SHP77 treated with DMSO at 0.1 percent for 48 hours (cell line): ENCODE results near the gene PROSER2.

Source experiments
- DNase-seq: peaks from one replicate; lab custom pipeline; 2025; lab: John Stamatoyannopoulos, UW

The PROSER2 gene

DNA sequence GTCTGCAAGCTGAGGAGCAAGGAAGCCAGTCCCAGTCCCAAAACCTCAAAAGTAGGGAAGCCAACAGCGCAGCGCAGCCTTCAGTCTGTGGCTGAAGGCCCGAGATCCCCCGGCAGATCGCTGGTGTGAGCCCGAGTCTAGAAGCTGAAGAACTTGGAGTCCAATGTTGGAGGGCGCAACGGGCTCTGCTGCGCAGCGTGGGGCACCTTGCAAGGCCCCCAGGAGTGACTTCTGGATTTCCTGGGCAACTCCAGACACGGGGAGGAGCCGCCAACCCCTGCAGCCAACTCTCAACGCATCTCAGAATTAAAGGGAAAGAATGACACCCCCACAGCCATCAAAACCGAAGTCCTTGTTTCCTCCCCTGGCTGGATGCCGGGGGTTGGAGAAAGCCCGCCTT, 18.8 kb upstream of the PROSER2 start:
- DNase-seq = no peak

DNA sequence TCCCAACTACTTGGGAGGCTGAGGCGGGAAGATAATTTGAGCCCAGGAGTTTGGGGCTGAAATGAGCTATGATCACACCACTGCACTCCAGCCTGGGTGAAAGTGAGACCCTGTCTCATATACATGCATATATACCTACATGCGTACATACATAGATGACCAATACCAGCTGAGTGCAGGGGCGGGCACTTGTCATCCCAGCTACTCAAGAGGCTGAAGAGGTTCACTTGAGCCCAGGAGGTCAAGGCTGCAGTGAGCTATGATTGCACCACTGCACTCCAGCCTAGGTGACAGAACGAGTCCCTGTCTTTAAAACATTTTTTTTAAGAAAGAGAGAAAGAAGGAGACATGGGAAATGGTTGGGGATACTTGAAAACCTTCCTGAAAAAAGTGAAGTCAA, 17.4 kb upstream of the PROSER2 start:
- no peak for DNase-seq

GRCh38 chr10:11806706-11807105, 16.4 kb upstream of the PROSER2 start:
- no peak for DNase-seq

GRCh38 chr10:11808808-11809207, 14.3 kb upstream of the PROSER2 start:
- DNase-seq = no peak

- peak; percentile 17 for DNase-seq
Measured at GRCh38 chr10:11810313-11810766, 12.8 kb upstream of the PROSER2 start.

- no peak for DNase-seq
Measured at GRCh38 chr10:11810973-11811372, 12.2 kb upstream of the PROSER2 start.

- no peak for DNase-seq
Measured at GRCh38 chr10:11813177-11813576, 10.0 kb upstream of the PROSER2 start.

- DNase-seq = no peak
Measured at GRCh38 chr10:11813855-11814567, 9.1 kb upstream of the PROSER2 start.

DNA sequence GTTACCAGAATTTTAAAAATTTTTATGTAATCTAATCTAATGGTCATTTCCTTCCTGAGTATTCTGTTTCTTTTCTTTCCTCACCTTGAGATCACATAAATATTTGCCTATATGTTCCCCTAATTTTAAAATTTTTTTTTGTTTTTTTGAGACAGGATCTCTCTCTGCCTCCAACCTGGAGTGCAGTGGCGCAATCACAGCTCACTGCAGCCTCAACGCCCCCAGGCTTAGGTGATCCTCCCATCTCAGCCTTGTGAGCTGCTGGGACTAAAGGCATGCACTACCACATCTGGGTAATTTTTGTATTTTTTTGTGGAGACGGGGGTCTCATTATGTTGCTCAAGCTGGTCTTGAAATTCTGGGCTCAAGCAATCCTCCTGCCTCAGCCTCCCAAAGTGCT, 4.1 kb upstream of the PROSER2 start:
- no peak for DNase-seq

DNA sequence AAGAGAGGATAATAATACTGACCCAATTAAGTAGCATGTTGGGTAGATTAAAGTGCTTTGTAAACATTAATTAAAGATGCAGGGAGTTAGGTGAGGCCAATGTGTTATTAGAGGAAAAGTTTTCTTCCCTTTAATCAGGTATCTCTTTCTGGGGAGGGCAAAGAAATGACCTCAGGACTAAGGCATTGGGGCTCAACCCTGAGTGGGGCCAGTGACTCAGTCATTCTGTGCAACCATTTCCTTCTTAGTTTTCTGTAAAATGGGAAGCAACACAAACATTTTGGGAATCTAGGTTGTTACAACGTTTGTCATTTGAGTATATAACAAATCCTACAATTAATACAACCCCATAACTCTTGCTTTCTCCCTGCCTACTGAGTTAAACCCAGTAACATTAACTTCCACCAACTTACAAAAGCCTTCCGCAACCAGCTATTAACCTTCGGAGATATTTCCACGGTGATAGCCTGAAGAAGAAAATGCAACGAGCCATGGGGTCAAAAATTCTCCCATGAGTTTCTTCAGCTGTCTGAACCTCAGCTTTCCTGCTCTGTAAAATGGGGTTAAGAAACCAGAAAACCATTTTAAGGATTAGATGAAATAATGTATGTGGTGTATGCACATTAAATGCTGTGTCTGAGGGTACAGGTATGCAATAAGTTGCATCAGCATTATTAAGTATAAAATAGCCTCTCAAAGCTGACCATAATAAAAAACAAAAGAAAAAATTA, 965 bp upstream of the PROSER2 start:
- DNase-seq = no peak

DNA sequence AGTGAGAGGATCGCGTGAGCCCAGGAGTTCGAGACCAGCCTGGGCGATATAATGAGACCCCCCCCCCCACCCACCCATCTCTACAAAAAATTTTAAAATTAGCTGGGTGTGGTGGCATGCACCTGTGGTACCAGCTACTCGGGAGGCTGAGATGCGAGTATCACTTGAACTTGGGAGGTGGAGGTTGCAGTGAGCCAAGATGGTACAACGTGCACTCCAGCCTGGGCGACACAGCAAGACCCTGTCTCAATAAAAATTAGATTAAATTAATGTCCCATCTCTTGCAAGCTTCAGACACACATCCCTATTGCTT, 391 bp upstream of the PROSER2 start:
- no peak for DNase-seq

- DNase-seq = no peak
Measured at GRCh38 chr10:11823989-11824346, 812 bp downstream of the PROSER2 start.

GRCh38 chr10:11824376-11824775, 1.2 kb downstream of the PROSER2 start:
- DNase-seq = no peak

GRCh38 chr10:11824825-11825224, 1.7 kb downstream of the PROSER2 start:
- DNase-seq = no peak

DNA sequence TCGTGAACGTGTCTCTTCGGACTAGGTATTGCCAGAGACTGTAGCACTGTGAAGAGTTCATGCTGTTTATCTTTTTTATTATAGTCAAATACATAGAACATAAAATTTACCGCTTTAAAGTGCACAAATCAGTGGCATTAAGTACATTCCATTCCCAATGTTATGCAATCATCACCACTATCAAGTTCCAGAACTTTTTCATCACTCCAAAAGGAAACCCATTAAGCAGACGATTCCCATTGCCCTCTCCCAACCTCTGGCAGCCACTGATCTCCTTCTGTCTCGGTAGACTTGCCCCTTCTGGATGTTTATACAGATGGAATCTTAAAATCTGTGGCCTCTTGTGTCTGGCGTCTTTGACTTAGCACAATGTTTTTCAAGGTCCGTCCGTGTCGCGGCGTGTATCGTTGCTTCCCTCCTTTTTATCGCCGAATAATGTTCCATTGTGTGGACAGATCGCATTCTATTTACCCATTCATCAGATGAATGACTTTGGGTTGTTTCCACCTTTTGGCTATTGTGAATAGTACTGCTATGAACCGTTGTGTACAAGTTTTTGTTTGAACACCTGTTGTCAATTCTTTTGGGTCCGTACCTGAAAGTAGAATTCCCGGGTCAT, 2.7 kb downstream of the PROSER2 start:
- no peak for DNase-seq

DNA sequence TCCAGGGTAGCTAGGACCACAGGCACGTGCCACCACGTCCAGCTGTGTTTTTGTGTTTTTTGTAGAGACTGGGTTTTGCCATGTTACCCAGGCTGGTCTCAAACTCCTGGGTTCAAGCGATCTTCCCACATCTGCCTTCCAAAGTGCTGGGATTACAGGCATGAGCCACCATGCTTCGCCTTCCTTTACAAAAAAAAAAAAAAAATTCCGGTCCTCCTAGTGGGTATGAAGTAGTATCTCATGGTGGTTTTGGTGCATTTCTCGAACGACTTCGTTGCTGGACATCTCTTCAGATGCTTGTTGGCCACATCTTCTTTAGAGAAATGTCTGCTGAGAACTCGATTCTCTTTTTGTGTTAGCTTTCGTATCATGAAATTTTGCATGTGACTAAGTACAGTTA, 3.9 kb downstream of the PROSER2 start:
- DNase-seq = no peak

- DNase-seq = no peak
Measured at GRCh38 chr10:11827414-11827813, 4.3 kb downstream of the PROSER2 start.

DNA sequence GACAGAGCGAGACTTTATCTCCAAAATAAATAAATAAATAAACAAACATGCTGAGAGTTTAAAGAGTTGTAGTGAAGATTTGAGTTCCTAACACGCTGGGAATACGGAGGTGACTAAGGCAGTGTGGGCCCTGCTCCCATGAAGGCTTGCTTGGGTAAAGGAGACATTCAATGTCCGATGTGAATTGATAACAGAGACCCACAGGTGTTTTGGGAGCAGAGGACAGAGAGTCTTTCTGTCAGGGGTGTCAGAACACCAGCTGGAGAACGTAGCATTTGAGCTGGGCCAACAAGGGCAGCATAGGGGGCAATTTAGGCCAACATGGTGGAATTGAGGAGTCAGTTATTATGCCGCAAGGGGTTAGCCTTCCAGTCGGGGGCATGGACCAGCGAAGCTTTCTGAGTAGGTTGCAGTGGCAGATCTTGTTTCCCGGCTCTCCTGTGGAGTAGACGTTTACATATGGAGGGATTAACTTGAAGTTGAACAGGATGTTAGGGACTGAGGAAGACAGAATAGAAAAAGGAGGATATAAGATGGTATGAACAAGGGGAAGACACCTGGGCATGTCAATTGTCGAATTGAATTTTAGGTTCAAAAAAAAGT, 5.6 kb downstream of the PROSER2 start:
- no peak for DNase-seq

DNA sequence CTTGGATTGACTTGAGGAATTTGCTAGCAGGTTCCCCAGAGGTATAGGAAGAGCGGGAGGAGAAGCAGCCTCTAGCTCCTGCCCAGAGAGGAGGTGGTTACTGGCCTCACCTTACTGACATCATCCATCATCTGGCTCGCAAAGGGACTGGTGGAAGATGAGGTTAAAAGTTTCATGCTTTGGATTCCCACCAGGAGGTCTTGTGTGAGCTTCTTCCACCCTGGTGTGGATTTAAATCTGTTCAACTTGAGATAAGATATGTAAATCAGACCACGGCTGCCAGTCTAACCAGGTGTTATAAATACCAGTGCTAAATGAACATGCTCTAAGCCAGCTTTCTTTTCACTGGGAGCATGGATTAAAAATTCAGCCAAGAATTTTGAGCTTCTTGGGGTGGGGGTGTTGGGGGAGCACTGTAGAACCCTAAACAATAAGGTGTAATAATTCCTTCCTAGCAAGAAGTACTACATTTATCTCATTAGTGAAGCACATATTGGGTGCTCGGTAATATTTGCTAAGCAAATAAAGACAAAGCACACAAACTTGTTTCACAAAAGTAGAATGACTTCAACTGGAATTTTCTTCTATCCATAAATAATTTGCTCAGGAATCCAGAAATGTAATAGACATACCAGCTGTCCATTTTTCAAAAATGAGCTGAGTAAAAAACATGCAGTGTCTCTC, 7.8 kb downstream of the PROSER2 start:
- no peak for DNase-seq

- no peak for DNase-seq
Measured at GRCh38 chr10:11831520-11831951, 8.4 kb downstream of the PROSER2 start.

- DNase-seq = no peak
Measured at GRCh38 chr10:11832042-11832441, 8.9 kb downstream of the PROSER2 start.

- no peak for DNase-seq
Measured at GRCh38 chr10:11835061-11835460, 11.9 kb downstream of the PROSER2 start.
